ENCODE data around the gene TAOK1.
A peak's percentile ranks its signal among the peaks of the same experiment; 100 is the strongest.
"Not testable (repeated sequence)": the region's sequence is repeated elsewhere in the genome, so short reads cannot be mapped to it uniquely, and the experiment has no call there.

TAOK1 gene

GRCh38 chr17:29555840-29556239, 165.7 kb downstream of the TAOK1 start:
- DNase-seq = no peak

GRCh38 chr17:29557085-29557738, 167.0 kb downstream of the TAOK1 start:
- no peak for DNase-seq

GRCh38 chr17:29557739-29558116, 167.6 kb downstream of the TAOK1 start:
- DNase-seq = no peak

- DNase-seq = not testable (repeated sequence)
Observed at GRCh38 chr17:29558139-29558538, 168.0 kb downstream of the TAOK1 start.

- peak in 2 of 3 experiments; percentile 9 to 42 for DNase-seq
Observed at GRCh38 chr17:29559640-29560039, 169.5 kb downstream of the TAOK1 start.

GRCh38 chr17:29560316-29560715, 170.2 kb downstream of the TAOK1 start:
- no peak for DNase-seq

GRCh38 chr17:29561554-29562517, 171.7 kb downstream of the TAOK1 start:
- no peak for DNase-seq

- no peak for DNase-seq
Observed at GRCh38 chr17:29562615-29563014, 172.5 kb downstream of the TAOK1 start.

GRCh38 chr17:29563816-29564215, 173.7 kb downstream of the TAOK1 start:
- DNase-seq = peak in 2 of 3 experiments; percentile 8 to 59

- peak; percentile 82 to 96 (median 86) for DNase-seq
Observed at GRCh38 chr17:29565643-29566472, 175.7 kb downstream of the TAOK1 start.

- peak; percentile 40 to 79 (median 70) for DNase-seq
Observed at GRCh38 chr17:29566473-29567303, 176.5 kb downstream of the TAOK1 start, which contains the start of gene ABHD15. Gene ABHD15, minus strand, starts transcription at chr17:29567037. Its CDS starts 71 bp downstream, at chr17:29566966.

- DNase-seq = no peak
Observed at GRCh38 chr17:29567304-29567553, 177.1 kb downstream of the TAOK1 start.

GRCh38 chr17:29567554-29568330, 177.6 kb downstream of the TAOK1 start:
- DNase-seq = peak in 2 of 3 experiments; percentile 72 to 73

- peak; percentile 63 to 86 (median 83) for DNase-seq
Observed at GRCh38 chr17:29568331-29569244, 178.4 kb downstream of the TAOK1 start, which contains the start of gene TP53I13. Gene TP53I13, plus strand, starts transcription at chr17:29568701. Its CDS starts 58 bp downstream, at chr17:29568759.

- peak in 1 of 3 experiments; percentile 34 for DNase-seq
Observed at GRCh38 chr17:29569245-29569950, 179.2 kb downstream of the TAOK1 start.

- no peak for DNase-seq
Observed at GRCh38 chr17:29570521-29570920, 180.4 kb downstream of the TAOK1 start.

- no peak for DNase-seq
Observed at GRCh38 chr17:29571486-29571882, 181.3 kb downstream of the TAOK1 start.

- DNase-seq = no peak
Observed at GRCh38 chr17:29571883-29572681, 181.9 kb downstream of the TAOK1 start.

Measured in NCI-H1417 (cell line).